HuH-7 (cell line): ENCODE data around the gene CRACR2B.

Experiments
- DNase-seq: peaks from one replicate; pipeline ENCODE4 v3.0.0; 2011; ENCODE audit warnings: low spot score

Gene CRACR2B

GRCh38 chr11:827897-828192 lies at the start of gene CRACR2B:
Gene CRACR2B, plus strand, starts transcription at chr11:827919. Its CDS starts 689 bp downstream, at chr11:828608.
- DNase-seq, result no peak

GRCh38 chr11:778976-779954 lies 48.5 kb upstream of the CRACR2B start:
- DNase-seq, result no peak

- DNase-seq, result no peak
Observed at GRCh38 chr11:779955-780532, 47.7 kb upstream of the CRACR2B start.

- DNase-seq, result no peak
Observed at GRCh38 chr11:782264-783174, 45.2 kb upstream of the CRACR2B start.

- no peak for DNase-seq
Observed at GRCh38 chr11:783581-784015, 44.1 kb upstream of the CRACR2B start.

GRCh38 chr11:786235-787083 lies 41.3 kb upstream of the CRACR2B start:
- no peak for DNase-seq

- DNase-seq, result no peak
Observed at GRCh38 chr11:787084-787675, 40.5 kb upstream of the CRACR2B start.

- no peak for DNase-seq
Observed at GRCh38 chr11:788009-788640, 39.6 kb upstream of the CRACR2B start.

- no peak for DNase-seq
Observed at GRCh38 chr11:788953-789940, 38.5 kb upstream of the CRACR2B start.

- no peak for DNase-seq
Observed at GRCh38 chr11:789943-790342, 37.8 kb upstream of the CRACR2B start, which contains the start of gene CEND1. Gene CEND1, minus strand, starts transcription at chr11:790090. Its CDS starts 1,514 bp downstream, at chr11:788576.

GRCh38 chr11:790721-791564 lies 36.8 kb upstream of the CRACR2B start:
- DNase-seq, result no peak

- DNase-seq, result no peak
Observed at GRCh38 chr11:791658-792534, 35.8 kb upstream of the CRACR2B start.

- DNase-seq, result no peak
Observed at GRCh38 chr11:792535-792821, 35.2 kb upstream of the CRACR2B start.

- DNase-seq, result no peak
Observed at GRCh38 chr11:792873-793272, 34.8 kb upstream of the CRACR2B start.

- no peak for DNase-seq
Observed at GRCh38 chr11:793556-793955, 34.2 kb upstream of the CRACR2B start.

GRCh38 chr11:794013-794765 lies 33.5 kb upstream of the CRACR2B start:
- DNase-seq, result no peak
